Measurements from ENCODE around the gene OCA2.
A peak's percentile ranks its signal among the peaks of the same experiment; 100 is the strongest.
"Not testable (repeated sequence)": the region's sequence is repeated elsewhere in the genome, so short reads cannot be mapped to it uniquely, and the experiment has no call there.

OCA2 gene

GRCh38 chr15:28098766-28099554 is at the start of gene OCA2:
Gene OCA2 (minus strand): TSS chr15:28099315. CDS start chr15:28081874, 17,441 bp downstream.
- no peak for DNase-seq (ENCODE audit: low read depth)

- no peak for DNase-seq (ENCODE audit: low read depth)
Observed at GRCh38 chr15:28147801-28148200, 48.7 kb upstream of the OCA2 start.

- DNase-seq (ENCODE audit: low read depth): not testable (repeated sequence)
Observed at GRCh38 chr15:28145419-28145818, 46.3 kb upstream of the OCA2 start.

- DNase-seq (ENCODE audit: low read depth): no peak
Observed at GRCh38 chr15:28140062-28140461, 40.9 kb upstream of the OCA2 start.

GRCh38 chr15:28137408-28138039 is 38.4 kb upstream of the OCA2 start:
- DNase-seq (ENCODE audit: low read depth): not testable (repeated sequence)

GRCh38 chr15:28136236-28136904 is 37.3 kb upstream of the OCA2 start:
- DNase-seq (ENCODE audit: low read depth): not testable (repeated sequence)

GRCh38 chr15:28133281-28133680 is 34.2 kb upstream of the OCA2 start:
- peak; percentile 4 for DNase-seq (ENCODE audit: low read depth)

- peak; percentile 26 for DNase-seq (ENCODE audit: low read depth)
Observed at GRCh38 chr15:28132524-28133275, 33.6 kb upstream of the OCA2 start.

- no peak for DNase-seq (ENCODE audit: low read depth)
Observed at GRCh38 chr15:28131946-28132345, 32.8 kb upstream of the OCA2 start.

- DNase-seq (ENCODE audit: low read depth): no peak
Observed at GRCh38 chr15:28131400-28131799, 32.3 kb upstream of the OCA2 start.

- DNase-seq (ENCODE audit: low read depth): no peak
Observed at GRCh38 chr15:28130651-28131050, 31.5 kb upstream of the OCA2 start.

- DNase-seq (ENCODE audit: low read depth): no peak
Observed at GRCh38 chr15:28129231-28129848, 30.2 kb upstream of the OCA2 start.

- no peak for DNase-seq (ENCODE audit: low read depth)
Observed at GRCh38 chr15:28128031-28128430, 28.9 kb upstream of the OCA2 start.

GRCh38 chr15:28127036-28127435 is 27.9 kb upstream of the OCA2 start:
- no peak for DNase-seq (ENCODE audit: low read depth)

- no peak for DNase-seq (ENCODE audit: low read depth)
Observed at GRCh38 chr15:28125673-28126651, 26.8 kb upstream of the OCA2 start.

- no peak for DNase-seq (ENCODE audit: low read depth)
Observed at GRCh38 chr15:28124841-28125240, 25.7 kb upstream of the OCA2 start.

- no peak for DNase-seq (ENCODE audit: low read depth)
Observed at GRCh38 chr15:28123408-28124023, 24.4 kb upstream of the OCA2 start.

- DNase-seq (ENCODE audit: low read depth): no peak
Observed at GRCh38 chr15:28122038-28122949, 23.2 kb upstream of the OCA2 start.

GRCh38 chr15:28121577-28121976 is 22.5 kb upstream of the OCA2 start:
- not testable (repeated sequence) for DNase-seq (ENCODE audit: low read depth)

Measured in HS-27A (cell line).